Neural progenitor cell (in vitro differentiated cells): ENCODE measurements around the gene CT47C1.

Source experiments
- EZH2 ChIP-seq: fragments of 200-600 bp; sonication (generic); IDR thresholded peaks from 2 replicates; pipeline ENCODE4 v1.6.1; 2017; ENCODE audit warnings: antibody characterized with exemption, mild to moderate bottlenecking, moderate library complexity
- EZH2phosphoT487 ChIP-seq: fragments of 200-600 bp; sonication (generic); IDR thresholded peaks from 2 replicates; pipeline ENCODE4 v1.6.1; 2017; ENCODE audit warnings: antibody characterized with exemption
- TF ChIP-seq, protein P1 (sequence below): fragments of 200-600 bp; sonication (generic); IDR thresholded peaks from 2 replicates; pipeline ENCODE4 v1.5.1; 2017; ENCODE audit warnings: antibody characterized with exemption, mild to moderate bottlenecking

DNA sequence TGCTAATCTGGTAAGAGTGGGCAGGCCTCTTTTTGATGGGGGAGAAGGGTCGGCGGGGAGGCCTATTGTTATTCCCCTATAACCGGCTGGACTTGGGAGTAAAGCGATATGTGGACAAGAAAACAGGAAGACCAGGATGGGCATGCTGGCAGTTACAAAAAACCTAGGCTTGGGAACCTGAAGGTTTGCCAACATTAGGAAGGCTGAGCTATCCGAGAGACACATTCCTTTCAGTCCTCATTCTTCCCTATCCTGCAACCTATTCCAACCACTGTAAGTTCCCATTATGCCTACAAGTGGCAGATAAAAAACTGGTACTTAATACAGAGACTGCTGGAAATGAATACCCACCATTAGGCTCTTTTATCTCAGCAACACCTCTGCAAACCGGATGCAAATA is 32.4 kb upstream of the CT47C1 start:
- TF ChIP-seq EZH2 (no peak), EZH2phosphoT487 (no peak)
- TF ChIP-seq, protein P1, sequence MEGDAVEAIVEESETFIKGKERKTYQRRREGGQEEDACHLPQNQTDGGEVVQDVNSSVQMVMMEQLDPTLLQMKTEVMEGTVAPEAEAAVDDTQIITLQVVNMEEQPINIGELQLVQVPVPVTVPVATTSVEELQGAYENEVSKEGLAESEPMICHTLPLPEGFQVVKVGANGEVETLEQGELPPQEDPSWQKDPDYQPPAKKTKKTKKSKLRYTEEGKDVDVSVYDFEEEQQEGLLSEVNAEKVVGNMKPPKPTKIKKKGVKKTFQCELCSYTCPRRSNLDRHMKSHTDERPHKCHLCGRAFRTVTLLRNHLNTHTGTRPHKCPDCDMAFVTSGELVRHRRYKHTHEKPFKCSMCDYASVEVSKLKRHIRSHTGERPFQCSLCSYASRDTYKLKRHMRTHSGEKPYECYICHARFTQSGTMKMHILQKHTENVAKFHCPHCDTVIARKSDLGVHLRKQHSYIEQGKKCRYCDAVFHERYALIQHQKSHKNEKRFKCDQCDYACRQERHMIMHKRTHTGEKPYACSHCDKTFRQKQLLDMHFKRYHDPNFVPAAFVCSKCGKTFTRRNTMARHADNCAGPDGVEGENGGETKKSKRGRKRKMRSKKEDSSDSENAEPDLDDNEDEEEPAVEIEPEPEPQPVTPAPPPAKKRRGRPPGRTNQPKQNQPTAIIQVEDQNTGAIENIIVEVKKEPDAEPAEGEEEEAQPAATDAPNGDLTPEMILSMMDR = no peak
